Measurements from ENCODE around the gene NUTF2. TPM values are rescaled to one million over a fixed set of nuclear protein-coding genes. Genes with fewer than 3 reads are reported as not detected.

Gene NUTF2
- total RNA-seq, 1 donor: 89.1 TPM

DNA sequence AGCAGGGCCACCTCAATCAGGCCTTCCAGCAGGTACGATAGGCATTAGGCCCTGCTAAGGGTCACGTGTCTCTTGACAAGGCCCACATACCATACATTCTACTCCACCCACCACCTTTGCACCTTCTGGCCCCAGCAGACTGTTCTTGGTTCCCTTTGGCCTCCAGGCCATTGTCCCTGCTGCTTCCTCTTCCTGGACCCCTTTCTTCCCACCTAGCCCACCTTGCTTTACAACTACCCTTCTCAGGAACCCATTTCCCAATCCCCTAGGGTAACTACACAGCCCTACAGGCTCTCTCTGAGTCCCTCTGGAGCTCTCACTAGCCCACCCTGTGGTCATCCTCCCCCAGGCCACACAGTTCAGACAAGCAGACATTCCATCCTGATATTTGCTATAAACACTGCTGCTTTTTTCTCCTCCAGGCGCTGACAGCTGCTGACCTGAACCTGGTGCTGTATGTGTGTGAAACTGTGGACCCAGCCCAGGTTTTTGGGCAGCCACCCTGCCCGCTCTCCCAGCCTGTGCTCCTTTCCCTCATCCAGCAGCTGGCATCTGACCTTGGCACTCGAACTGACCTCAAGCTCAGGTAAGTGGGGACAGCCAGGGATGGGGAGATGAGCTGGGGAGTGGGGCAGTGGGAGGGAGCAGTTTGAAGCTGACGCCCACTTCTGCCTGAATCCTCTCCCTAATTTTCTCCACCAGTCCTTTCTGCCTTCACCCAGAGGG, 36.6 kb downstream of the NUTF2 start:
- no peaks in the 10 kb centered on the region for H3K27me3 ChIP-seq (ENCODE audit: insufficient read depth, low read length)
- no peaks in the 10 kb centered on the region for H3K9me3 ChIP-seq (ENCODE audit: low read depth, low read length)
- H3K4me1 ChIP-seq (ENCODE audit: insufficient read depth, low read length): no peaks in the 10 kb centered on the region
- no peak overlapping the region for H3K4me3 ChIP-seq (ENCODE audit: low read length)

DNA sequence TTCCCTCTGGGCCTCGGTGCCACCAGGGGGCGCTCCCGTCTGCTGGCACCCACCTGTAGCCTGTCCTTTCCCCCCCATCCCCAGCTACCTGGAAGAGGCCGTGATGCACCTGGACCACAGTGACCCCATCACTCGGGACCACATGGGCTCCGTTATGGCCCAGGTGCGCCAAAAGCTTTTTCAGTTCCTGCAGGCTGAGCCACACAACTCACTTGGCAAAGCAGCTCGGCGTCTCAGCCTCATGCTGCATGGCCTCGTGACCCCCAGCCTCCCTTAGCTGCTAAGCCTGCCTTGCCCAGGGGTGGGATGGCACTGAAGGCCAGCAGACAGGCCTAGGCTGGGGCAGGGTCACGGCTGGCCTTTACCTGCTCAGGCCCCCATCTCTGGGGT, 37.1 kb downstream of the NUTF2 start:
- no peak overlapping the region for H3K4me3 ChIP-seq (ENCODE audit: low read length)
- no peaks in the 10 kb centered on the region for H3K4me1 ChIP-seq (ENCODE audit: insufficient read depth, low read length)
- no peaks in the 10 kb centered on the region for H3K9me3 ChIP-seq (ENCODE audit: low read depth, low read length)
- H3K27me3 ChIP-seq (ENCODE audit: insufficient read depth, low read length): no peaks in the 10 kb centered on the region

DNA sequence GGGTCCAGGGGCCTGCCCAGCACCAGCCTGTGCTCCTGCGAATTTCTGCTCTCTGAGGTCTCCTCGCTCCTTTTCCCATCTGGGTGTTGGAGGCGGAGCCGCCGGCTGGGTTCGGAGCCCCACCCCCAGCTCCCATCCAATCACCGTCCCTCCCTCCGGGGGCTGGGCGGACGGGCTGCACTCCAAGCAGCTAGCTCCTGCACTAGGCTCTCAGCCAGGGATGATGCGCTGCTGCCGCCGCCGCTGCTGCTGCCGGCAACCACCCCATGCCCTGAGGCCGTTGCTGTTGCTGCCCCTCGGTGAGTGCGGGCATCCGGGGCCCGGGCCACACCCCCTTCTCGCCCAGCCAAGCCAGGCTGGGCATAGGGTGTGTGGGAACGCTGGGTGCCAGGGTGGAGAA, 38.0 kb downstream of the NUTF2 start, which contains the start of gene NRN1L:
TSS of gene NRN1L (plus strand) at position 202 of the 400 bp plus-strand sequence. CDS start at position 221, 19 bp downstream.
- Histone ChIP-seq H3K4me3 (ENCODE audit: low read length) (no peak within 1 kb of the TSS), H3K9me3 (ENCODE audit: low read depth, low read length) (no peaks in the 10 kb centered on the region)

DNA sequence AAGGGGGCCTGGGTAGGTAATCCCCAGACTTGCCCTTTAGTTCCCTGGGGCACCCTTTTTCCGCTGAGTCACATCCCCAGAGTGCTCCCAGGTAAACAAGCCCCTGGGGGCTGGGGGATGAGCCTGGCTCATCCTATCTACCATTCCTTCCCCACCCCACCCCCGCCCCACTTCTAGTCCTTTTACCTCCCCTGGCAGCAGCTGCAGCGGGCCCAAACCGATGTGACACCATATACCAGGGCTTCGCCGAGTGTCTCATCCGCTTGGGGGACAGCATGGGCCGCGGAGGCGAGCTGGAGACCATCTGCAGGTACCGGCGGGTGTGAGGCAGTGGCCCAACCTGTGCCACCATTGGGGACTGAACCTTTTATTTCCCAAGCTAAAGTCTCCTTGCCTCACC, 38.8 kb downstream of the NUTF2 start:
- Histone ChIP-seq H3K4me3 (ENCODE audit: low read length) (no peak overlapping the region), H3K27me3 (ENCODE audit: insufficient read depth, low read length) (no peaks in the 10 kb centered on the region), H3K9me3 (ENCODE audit: low read depth, low read length) (no peaks in the 10 kb centered on the region), H3K4me1 (ENCODE audit: insufficient read depth, low read length) (no peaks in the 10 kb centered on the region)

More for the DNA sequence above, 38.0 kb downstream of the NUTF2 start, which contains the start of gene NRN1L:
- Histone ChIP-seq H3K4me1 (ENCODE audit: insufficient read depth, low read length) (no peaks in the 10 kb centered on the region), H3K27me3 (ENCODE audit: insufficient read depth, low read length) (no peaks in the 10 kb centered on the region)

DNA sequence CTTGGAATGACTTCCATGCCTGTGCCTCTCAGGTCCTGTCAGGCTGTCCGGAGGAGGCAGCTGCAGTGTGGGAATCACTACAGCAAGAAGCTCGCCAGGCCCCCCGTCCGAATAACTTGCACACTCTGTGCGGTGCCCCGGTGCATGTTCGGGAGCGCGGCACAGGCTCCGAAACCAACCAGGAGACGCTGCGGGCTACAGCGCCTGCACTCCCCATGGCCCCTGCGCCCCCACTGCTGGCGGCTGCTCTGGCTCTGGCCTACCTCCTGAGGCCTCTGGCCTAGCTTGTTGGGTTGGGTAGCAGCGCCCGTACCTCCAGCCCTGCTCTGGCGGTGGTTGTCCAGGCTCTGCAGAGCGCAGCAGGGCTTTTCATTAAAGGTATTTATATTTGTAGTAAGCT, 39.2 kb downstream of the NUTF2 start:
- Histone ChIP-seq H3K4me1 (ENCODE audit: insufficient read depth, low read length) (no peaks in the 10 kb centered on the region), H3K9me3 (ENCODE audit: low read depth, low read length) (no peaks in the 10 kb centered on the region), H3K27me3 (ENCODE audit: insufficient read depth, low read length) (no peaks in the 10 kb centered on the region)

DNA sequence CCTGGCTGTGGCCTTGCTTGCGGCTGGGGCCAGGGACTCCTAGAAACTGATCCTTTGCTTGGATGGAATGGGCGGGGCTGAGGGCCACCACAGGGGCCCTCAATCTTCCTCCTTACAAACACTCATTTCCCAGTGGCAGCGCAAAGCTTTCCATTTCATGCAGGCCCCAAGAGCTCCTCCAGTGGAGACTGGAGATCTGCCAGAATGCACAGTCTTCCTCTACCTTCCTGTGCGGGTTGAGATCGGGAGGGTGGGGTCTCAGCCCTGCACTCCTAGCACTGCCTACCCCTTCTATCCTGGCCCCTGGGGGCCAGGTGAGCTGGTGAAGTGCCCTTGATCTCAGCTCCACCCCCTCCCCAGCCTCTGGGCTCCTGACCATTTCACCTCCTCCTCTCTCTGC, 39.7 kb downstream of the NUTF2 start:
- Histone ChIP-seq H3K4me1 (ENCODE audit: insufficient read depth, low read length) (no peaks in the 10 kb centered on the region), H3K27me3 (ENCODE audit: insufficient read depth, low read length) (no peaks in the 10 kb centered on the region), H3K4me3 (ENCODE audit: low read length) (no peak overlapping the region), H3K9me3 (ENCODE audit: low read depth, low read length) (no peaks in the 10 kb centered on the region)

More for the DNA sequence above, 39.2 kb downstream of the NUTF2 start:
- H3K4me3 ChIP-seq (ENCODE audit: low read length): no peak overlapping the region

DNA sequence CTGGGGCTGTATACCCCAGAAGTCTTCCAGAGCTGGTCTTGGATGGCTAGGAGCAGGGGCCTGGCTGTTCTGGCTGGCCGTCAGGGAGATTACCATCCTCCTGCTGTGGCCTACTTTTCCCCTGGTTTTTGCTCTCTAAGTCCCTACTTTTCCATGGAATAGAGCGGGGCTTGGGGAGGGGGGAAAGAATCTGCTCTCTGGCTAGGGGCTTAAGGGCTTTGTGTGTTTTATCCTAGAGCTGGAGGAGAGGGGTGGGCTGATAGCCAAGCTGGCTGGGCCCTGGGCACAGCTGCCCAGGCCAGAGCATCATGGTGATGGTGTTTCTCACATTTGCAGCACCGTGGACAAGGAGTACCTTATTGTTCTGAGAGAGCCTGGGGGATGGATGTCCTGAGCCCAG, 41.6 kb downstream of the NUTF2 start:
- H3K27me3 ChIP-seq (ENCODE audit: insufficient read depth, low read length): no peaks in the 10 kb centered on the region
- no peaks in the 10 kb centered on the region for H3K4me1 ChIP-seq (ENCODE audit: insufficient read depth, low read length)
- no peak overlapping the region for H3K4me3 ChIP-seq (ENCODE audit: low read length)
- no peaks in the 10 kb centered on the region for H3K9me3 ChIP-seq (ENCODE audit: low read depth, low read length)

DNA sequence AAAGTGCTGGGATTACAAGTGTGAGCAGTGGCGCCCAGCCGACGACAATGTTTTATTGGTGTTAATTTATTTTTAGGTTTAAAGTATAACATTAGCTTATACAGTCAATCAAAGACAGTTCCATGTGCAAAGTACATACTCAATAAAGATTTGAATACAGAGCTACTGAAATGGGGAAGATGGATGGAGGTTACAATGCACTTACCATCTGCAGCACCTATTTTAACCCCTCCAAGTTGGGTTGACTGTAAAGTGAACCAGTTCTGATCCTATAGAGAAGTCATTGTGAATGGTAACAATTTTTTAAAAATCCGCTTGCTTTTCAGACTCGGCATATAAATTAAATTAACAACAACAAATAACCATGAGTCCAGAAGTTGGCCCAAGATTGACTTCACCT, 45.6 kb downstream of the NUTF2 start:
- no peaks in the 10 kb centered on the region for H3K27me3 ChIP-seq (ENCODE audit: insufficient read depth, low read length)
- H3K9me3 ChIP-seq (ENCODE audit: low read depth, low read length): no peaks in the 10 kb centered on the region
- H3K4me3 ChIP-seq (ENCODE audit: low read length): peak overlapping the region; percentile 87
- H3K4me1 ChIP-seq (ENCODE audit: insufficient read depth, low read length): peaks cover 24% of the 10 kb centered on the region

DNA sequence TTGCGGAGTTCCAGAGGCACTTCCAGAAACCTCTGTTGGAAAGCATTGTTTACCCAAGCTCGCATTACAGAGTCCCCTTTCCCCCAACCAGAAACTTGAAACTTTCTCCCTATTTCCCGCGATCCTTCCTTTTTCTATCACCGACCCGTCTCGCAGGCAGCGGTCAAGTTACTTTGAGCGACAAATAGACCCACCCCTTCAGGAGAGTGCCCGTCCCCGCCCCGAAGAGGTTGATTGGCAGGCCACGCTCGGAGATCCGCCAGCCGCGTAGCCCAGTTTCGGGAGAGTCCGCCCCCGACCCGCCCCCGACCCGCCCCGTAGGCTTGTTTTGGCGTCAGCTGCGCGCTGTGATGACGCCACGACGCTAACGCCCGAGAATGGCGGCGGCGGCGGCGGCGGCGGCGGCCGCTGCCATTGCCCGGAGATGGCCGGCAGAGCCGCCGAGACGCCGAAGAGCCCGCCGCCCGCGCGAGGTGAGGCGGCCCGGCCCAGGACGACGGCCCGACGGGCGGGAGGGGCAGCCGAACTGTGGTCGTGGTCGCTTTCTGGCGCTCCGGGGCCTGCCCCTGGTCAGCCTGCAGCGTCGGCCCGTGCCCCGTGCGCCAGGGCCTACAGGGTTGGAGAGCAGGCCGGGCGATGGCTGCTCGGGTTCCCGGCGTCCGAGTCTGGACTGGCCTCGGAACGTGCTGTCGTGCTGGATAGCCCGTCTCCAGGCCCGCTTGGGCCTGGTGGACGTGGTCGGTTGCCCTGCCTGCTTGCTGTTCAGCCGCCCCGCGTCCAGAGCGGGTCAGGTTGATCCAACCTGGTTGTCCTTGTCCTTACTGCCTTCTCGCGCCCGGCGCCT, 46.4 kb downstream of the NUTF2 start, which contains the start of gene PSKH1:
TSS of gene PSKH1 (plus strand) at position 356 of the 844 bp plus-strand sequence. CDS start 15,496 bp downstream, outside the sequence.
- peak within 1 kb of the TSS; percentile 87 for H3K4me3 ChIP-seq (ENCODE audit: low read length)
- H3K27me3 ChIP-seq (ENCODE audit: insufficient read depth, low read length): no peaks in the 10 kb centered on the region
- no peaks in the 10 kb centered on the region for H3K9me3 ChIP-seq (ENCODE audit: low read depth, low read length)
- H3K4me1 ChIP-seq (ENCODE audit: insufficient read depth, low read length): peaks cover 24% of the 10 kb centered on the region

DNA sequence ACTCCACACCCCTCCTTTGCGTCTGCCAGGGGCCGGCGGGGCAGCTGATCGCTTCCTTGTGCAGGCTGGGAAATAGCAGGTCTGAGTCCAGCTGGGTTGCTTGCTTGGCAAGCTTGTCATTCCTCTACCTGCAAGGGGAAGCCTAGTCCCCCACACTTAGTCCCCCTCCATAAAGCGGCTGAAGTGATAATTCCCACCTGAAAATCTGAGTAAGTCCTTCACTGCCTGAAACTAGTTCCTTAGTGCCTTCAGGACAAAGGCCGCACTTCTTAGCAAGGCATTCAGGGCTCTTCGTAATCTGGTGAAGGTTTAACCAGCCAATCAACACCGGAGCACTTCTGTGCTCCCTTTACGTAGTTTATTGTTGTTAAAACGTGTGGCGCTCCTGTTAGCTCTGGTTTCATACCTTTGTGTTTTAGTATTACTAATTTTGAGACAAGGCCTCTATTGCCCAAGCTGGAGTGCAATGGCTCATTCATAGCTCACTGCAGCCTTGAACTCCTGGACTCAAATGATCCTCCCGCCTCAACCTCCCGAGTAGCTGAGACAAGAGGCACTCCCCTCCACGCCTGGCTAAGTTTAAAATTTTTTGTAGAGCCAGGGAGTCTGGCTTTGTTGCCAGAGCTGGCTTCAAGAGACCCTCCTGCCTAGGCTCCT, 47.1 kb downstream of the NUTF2 start:
- peak overlapping the region; percentile 87 for H3K4me3 ChIP-seq (ENCODE audit: low read length)
- H3K27me3 ChIP-seq (ENCODE audit: insufficient read depth, low read length): no peaks in the 10 kb centered on the region
- H3K9me3 ChIP-seq (ENCODE audit: low read depth, low read length): no peaks in the 10 kb centered on the region
- peaks cover 24% of the 10 kb centered on the region for H3K4me1 ChIP-seq (ENCODE audit: insufficient read depth, low read length)

DNA sequence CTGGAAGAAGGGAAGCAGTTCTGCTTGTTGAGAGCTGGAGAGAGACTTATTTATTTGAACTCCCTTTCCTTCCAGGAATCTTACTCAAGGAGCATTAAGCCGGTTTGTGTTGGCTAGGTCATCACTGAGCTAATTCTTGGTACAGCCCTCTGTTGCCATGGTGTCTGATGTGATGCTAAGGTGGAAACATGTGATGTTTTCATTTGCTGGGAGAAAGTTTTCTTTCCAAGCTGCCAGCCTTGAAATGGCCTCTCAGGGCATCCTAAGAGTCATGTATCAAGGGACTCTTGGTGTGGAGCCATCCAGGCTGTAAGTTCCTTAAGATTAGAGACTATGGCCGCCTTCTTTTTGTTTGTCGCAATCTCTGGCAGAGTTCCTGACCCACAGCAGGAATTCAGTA, 50.5 kb downstream of the NUTF2 start:
- no peaks in the 10 kb centered on the region for H3K9me3 ChIP-seq (ENCODE audit: low read depth, low read length)
- H3K4me1 ChIP-seq (ENCODE audit: insufficient read depth, low read length): peaks cover 24% of the 10 kb centered on the region
- no peak overlapping the region for H3K4me3 ChIP-seq (ENCODE audit: low read length)
- no peaks in the 10 kb centered on the region for H3K27me3 ChIP-seq (ENCODE audit: insufficient read depth, low read length)

DNA sequence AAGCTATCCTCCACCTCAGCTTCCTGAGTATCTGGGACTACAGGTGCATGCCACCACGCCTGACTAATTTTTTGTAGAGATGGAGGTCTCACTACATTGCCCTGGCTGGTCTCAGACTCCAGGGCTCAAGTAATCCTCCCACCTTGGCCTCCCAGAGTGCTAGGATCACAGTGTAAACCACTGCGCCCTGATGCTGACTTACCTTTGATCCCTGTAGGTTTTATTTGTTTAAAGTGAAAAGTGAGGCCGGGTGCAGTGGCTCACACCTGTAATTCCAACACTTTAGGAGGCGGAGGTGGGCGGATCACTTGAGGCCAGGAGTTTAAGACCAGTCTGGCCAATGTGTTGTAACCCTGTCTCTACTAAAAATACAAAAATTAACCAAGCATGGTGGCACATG, 55.0 kb downstream of the NUTF2 start:
- no peaks in the 10 kb centered on the region for H3K4me1 ChIP-seq (ENCODE audit: insufficient read depth, low read length)
- no peaks in the 10 kb centered on the region for H3K27me3 ChIP-seq (ENCODE audit: insufficient read depth, low read length)
- no peak overlapping the region for H3K4me3 ChIP-seq (ENCODE audit: low read length)
- H3K9me3 ChIP-seq (ENCODE audit: low read depth, low read length): no peaks in the 10 kb centered on the region

DNA sequence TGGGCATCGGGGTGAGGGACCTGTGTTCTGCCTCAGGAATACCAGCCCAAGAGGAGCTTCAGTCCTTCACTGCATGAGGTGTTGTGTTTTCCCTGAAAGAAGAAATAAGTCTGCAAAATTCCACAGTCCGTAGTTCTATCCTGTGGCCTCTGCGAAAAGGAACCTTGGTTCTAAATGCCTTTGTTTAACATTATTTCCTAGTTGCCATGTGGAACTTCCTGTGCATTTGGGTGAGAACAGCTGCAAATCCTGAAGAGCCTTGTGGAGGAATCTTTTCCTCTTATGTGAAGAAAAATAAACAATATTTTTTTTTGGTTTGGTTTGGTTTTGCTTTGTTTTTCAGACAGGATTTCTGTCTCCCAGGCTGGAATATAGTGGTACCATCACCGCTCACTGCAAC, 56.1 kb downstream of the NUTF2 start:
- H3K4me1 ChIP-seq (ENCODE audit: insufficient read depth, low read length): no peaks in the 10 kb centered on the region
- no peak overlapping the region for H3K4me3 ChIP-seq (ENCODE audit: low read length)
- no peaks in the 10 kb centered on the region for H3K9me3 ChIP-seq (ENCODE audit: low read depth, low read length)
- no peaks in the 10 kb centered on the region for H3K27me3 ChIP-seq (ENCODE audit: insufficient read depth, low read length)

DNA sequence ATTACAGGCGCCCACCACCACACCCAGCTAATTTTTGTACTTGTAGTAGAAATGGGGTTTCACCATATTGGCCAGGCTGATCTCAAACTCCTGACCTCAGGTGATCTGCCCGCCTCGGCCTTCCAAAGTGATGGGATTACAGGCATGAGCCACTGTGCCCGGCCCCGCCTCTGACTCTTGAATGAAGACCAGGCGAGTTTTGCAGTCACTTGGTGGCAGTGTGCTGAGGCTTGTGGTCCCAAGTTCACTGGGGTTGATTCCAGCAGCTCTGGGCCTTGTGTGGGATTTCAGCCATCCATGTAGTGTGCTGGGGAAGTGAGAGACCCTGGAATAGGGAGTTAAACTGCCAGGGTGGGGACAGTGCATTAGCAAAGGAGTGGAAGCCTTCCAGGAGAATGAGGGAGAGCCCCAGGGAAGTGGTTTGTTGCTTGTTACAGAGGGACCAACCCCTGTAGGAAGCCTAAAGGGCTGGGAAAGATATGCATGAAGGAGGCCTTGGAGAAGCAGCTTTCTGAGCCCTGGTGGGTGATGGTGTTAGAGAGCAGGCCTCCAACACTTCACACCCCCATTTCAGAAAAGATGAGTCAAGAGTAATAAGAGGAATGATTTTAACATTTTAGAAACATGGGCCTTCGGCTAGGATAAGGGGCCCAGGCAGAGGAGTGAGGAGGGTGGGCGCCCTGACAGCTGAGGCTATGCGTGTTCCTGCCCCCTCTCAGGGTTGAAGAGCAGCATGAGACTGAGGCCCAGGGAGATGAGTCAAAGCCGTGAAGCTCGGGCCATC, 60.9 kb downstream of the NUTF2 start:
- Histone ChIP-seq H3K27me3 (ENCODE audit: insufficient read depth, low read length) (no peaks in the 10 kb centered on the region), H3K9me3 (ENCODE audit: low read depth, low read length) (no peaks in the 10 kb centered on the region)

More for the DNA sequence above, 60.9 kb downstream of the NUTF2 start:
- H3K4me1 ChIP-seq (ENCODE audit: insufficient read depth, low read length): no peaks in the 10 kb centered on the region
- no peak overlapping the region for H3K4me3 ChIP-seq (ENCODE audit: low read length)

All from mononuclear cell (primary cell).